ENCODE data around the gene MVK. TPM values are rescaled to one million over a fixed set of nuclear protein-coding genes. Genes with fewer than 3 reads are reported as not detected.

Gene MVK
- total and polyA plus RNA-seq, 2 of the 4 experiments (the other 2 are of a cell fraction): 6.6 to 11.5 TPM

DNA sequence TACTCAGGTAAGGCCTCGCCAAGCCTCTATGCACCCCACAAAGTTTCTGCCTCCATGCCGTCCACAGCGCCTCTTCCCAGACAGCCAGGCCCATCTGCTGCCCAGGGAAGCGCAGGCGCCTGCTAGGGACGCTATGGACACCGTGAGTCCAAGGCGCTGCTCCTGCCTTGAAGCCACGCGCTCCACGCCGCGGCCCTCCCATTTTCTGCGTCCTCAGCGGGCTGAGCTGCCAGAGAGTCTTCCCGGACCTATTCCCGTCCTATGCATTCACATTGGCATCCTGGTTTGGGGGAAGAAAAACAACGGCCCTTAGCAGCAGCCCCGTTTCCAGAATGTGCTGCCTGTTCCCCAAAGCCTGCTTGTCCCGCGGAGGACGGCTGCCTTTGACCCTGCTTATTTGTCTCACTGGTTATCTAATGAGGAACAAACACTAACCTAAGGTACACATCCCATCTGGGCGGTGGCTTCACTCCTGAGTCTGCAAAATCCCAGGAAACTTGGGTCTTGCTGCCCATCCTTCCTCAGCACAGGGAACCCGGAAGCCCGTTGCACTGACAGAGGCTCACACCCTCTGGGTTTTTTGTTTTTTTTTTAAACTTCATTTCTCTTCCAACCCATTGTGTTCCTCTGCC is 38.2 kb upstream of the MVK start:
- intact Hi-C loops (cut with micrococcal nuclease) (no loop called here), in situ Hi-C loops (cut with MboI; ENCODE audit: low sequenced_read_pairs) (no loop called here), dilution Hi-C loops (cut with HindIII; ENCODE audit: low sequenced_read_pairs, unreplicated experiment) (no loop called here)
- Histone ChIP-seq H3K36me3 (ENCODE audit: control insufficient read depth, insufficient read depth, low read length) (peaks cover 37% of the 10 kb centered on the region), H3K9me1 (ENCODE audit: insufficient read depth, low read length) (peaks cover 8% of the 10 kb centered on the region), H3K56ac (ENCODE audit: extremely low read depth, insufficient read depth, low read length) (no peak overlapping the region), H2AFZ (replicated peaks; ENCODE audit: low read length, poor library complexity) (no peak overlapping the region), H3K4me2 (ENCODE audit: low read depth, low read length) (no peak overlapping the region), H3K4me3 (ENCODE audit: insufficient read depth, low read depth, low read length) (no peak overlapping the region), H2BK15ac (ENCODE audit: low read depth, low read length) (no peak overlapping the region), H3K4ac (ENCODE audit: low read depth, low read length) (no peak overlapping the region), H2BK5ac (ENCODE audit: low read depth, low read length, poor library complexity, severe bottlenecking) (no peak overlapping the region), H3K4me1 (ENCODE audit: control insufficient read depth, insufficient read depth, low read length) (peaks cover 9% of the 10 kb centered on the region), H2AK5ac (ENCODE audit: low read depth, low read length) (no peak overlapping the region), H3K14ac (replicated peaks; ENCODE audit: low read depth, low read length) (no peak overlapping the region), H4K8ac (ENCODE audit: low read depth in 2 of 2, low read length in 2 of 2) (no peak overlapping the region), H3K9ac (ENCODE audit: low read depth, low read length) (no peak overlapping the region), H2BK120ac (ENCODE audit: low read depth, low read length) (no peak overlapping the region), H3K23ac (ENCODE audit: low read depth, low read length) (no peak overlapping the region), H3K9me3 (ENCODE audit: control insufficient read depth, insufficient read depth, low read length) (no peaks in the 10 kb centered on the region), H3K27me3 (ENCODE audit: control insufficient read depth, insufficient read depth, low read length) (no peaks in the 10 kb centered on the region), H4K91ac (ENCODE audit: insufficient read depth, low read depth, low read length) (no peak overlapping the region), H2AK9ac (replicated peaks; ENCODE audit: low read depth, low read length, poor library complexity) (no peak overlapping the region), H2BK20ac (ENCODE audit: low read depth, low read length) (no peak overlapping the region), H3K18ac (ENCODE audit: low read depth, low read length) (no peak overlapping the region), H4K20me1 (ENCODE audit: insufficient read depth, low read length) (no peaks in the 10 kb centered on the region), H3K27ac (ENCODE audit: insufficient read depth, low read length) (no peak overlapping the region), H4K5ac (ENCODE audit: low read depth, low read length) (no peak overlapping the region), H3K79me1 (ENCODE audit: low read depth in 1 of 2, low read length in 2 of 2) (peaks cover 0 to 4% of the 10 kb centered on the region in 2 experiments; a peak in 2 of 4 replicates)
- DNase-seq (no peak), ATAC-seq (ENCODE audit: low read depth) (no peak)
- ChIA-PET CTCF (no interaction called here), POLR2A (ENCODE audit: unreplicated experiment) (no interaction called here)
- TF ChIP-seq FOS (IDR thresholded peaks at IDR 0.05; ENCODE audit: low read depth, low read length) (no peak), SMC3 (IDR thresholded peaks at IDR 0.05; ENCODE audit: low read depth, low read length) (no peak), MAZ (IDR thresholded peaks at IDR 0.05; ENCODE audit: borderline replicate concordance, low read depth, low read length) (no peak), BHLHE40 (IDR thresholded peaks at IDR 0.05; ENCODE audit: low read depth, low read length) (no peak), RAD21 (IDR thresholded peaks at IDR 0.05; ENCODE audit: low read length) (no peak), CHD1 (IDR thresholded peaks at IDR 0.05; ENCODE audit: low read depth, low read length) (no peak), RFX5 (IDR thresholded peaks at IDR 0.05; ENCODE audit: low read depth, low read length) (no peak), POLR2A (IDR thresholded peaks at IDR 0.05; ENCODE audit: low read depth, low read length) (no peak), MXI1 (IDR thresholded peaks at IDR 0.05; ENCODE audit: borderline replicate concordance, low read depth, low read length) (no peak), RCOR1 (IDR thresholded peaks at IDR 0.05; ENCODE audit: insufficient replicate concordance, low read length) (no peak), NFE2L2 (IDR thresholded peaks at IDR 0.05; ENCODE audit: low read depth, low read length) (no peak), CEBPB (IDR thresholded peaks at IDR 0.05; ENCODE audit: low read depth, low read length) (no peak), MAFK (IDR thresholded peaks at IDR 0.05; ENCODE audit: low read depth, low read length) (no peak)
- TF ChIP-seq, protein P1, sequence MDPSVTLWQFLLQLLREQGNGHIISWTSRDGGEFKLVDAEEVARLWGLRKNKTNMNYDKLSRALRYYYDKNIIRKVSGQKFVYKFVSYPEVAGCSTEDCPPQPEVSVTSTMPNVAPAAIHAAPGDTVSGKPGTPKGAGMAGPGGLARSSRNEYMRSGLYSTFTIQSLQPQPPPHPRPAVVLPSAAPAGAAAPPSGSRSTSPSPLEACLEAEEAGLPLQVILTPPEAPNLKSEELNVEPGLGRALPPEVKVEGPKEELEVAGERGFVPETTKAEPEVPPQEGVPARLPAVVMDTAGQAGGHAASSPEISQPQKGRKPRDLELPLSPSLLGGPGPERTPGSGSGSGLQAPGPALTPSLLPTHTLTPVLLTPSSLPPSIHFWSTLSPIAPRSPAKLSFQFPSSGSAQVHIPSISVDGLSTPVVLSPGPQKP (IDR thresholded peaks at IDR 0.05; ENCODE audit: borderline replicate concordance, low read depth, low read length): no peak
- TF ChIP-seq, protein P2, sequence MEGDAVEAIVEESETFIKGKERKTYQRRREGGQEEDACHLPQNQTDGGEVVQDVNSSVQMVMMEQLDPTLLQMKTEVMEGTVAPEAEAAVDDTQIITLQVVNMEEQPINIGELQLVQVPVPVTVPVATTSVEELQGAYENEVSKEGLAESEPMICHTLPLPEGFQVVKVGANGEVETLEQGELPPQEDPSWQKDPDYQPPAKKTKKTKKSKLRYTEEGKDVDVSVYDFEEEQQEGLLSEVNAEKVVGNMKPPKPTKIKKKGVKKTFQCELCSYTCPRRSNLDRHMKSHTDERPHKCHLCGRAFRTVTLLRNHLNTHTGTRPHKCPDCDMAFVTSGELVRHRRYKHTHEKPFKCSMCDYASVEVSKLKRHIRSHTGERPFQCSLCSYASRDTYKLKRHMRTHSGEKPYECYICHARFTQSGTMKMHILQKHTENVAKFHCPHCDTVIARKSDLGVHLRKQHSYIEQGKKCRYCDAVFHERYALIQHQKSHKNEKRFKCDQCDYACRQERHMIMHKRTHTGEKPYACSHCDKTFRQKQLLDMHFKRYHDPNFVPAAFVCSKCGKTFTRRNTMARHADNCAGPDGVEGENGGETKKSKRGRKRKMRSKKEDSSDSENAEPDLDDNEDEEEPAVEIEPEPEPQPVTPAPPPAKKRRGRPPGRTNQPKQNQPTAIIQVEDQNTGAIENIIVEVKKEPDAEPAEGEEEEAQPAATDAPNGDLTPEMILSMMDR (conservative IDR thresholded peaks at IDR 0.05; ENCODE audit: low read depth, low read length): no peak
- TF ChIP-seq, protein P3, sequence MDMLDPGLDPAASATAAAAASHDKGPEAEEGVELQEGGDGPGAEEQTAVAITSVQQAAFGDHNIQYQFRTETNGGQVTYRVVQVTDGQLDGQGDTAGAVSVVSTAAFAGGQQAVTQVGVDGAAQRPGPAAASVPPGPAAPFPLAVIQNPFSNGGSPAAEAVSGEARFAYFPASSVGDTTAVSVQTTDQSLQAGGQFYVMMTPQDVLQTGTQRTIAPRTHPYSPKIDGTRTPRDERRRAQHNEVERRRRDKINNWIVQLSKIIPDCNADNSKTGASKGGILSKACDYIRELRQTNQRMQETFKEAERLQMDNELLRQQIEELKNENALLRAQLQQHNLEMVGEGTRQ (IDR thresholded peaks at IDR 0.05; ENCODE audit: low read depth, low read length): no peak
- WGBS, 2 experiments (ENCODE audit: extremely low coverage in 2 of 2, insufficient read length in 1 of 2): 92% methylated on average over 12 of the region's 25 CpGs; no CpG with 5 or more reads in 1 of the 2 experiments
- BruUV-seq (replicated peaks): TSS peak; percentile 78
